Omental fat pad (tissue), 4 donors: ENCODE results near the gene ATG12. TPM values are rescaled to one million over a fixed set of nuclear protein-coding genes. Genes with fewer than 3 reads are reported as not detected.
"Not testable (repeated sequence)": the region's sequence is repeated elsewhere in the genome, so short reads cannot be mapped to it uniquely, and the experiment has no call there.

Experiments
- ATAC-seq: fragments of 150-250 bp; one replicate; pipeline ENCODE4 v1.9.1; 2016; ENCODE audit warnings: mild to moderate bottlenecking, moderate library complexity; ENCODE audit not compliant: low FRiP score
- DNase-seq: peaks from one replicate; pipeline ENCODE4 v3.0.0-alpha.2; 2019; ENCODE audit warnings: low spot score
- total RNA-seq, 4 donors: library from RNA; depleted of rRNA; stranded (reverse); fragments of >200 nt; gene quantifications; one replicate each; pipeline ENCODE4 v1.1.0, GENCODE V29; 2016
- TF ChIP-seq, protein P1 (sequence below), 3 donors: fragments of 450-650 bp; IDR thresholded peaks; one replicate each; pipeline ENCODE4 v1.5.1; 2016 to 2017; ENCODE audit warnings: antibody characterized with exemption in 3 of 3, mild to moderate bottlenecking in 3 of 3, moderate library complexity in 2 of 3

ATG12 gene
- 10 to 100 TPM; 40.6 to 58.8 (median 51.4) TPM for total RNA-seq

DNA sequence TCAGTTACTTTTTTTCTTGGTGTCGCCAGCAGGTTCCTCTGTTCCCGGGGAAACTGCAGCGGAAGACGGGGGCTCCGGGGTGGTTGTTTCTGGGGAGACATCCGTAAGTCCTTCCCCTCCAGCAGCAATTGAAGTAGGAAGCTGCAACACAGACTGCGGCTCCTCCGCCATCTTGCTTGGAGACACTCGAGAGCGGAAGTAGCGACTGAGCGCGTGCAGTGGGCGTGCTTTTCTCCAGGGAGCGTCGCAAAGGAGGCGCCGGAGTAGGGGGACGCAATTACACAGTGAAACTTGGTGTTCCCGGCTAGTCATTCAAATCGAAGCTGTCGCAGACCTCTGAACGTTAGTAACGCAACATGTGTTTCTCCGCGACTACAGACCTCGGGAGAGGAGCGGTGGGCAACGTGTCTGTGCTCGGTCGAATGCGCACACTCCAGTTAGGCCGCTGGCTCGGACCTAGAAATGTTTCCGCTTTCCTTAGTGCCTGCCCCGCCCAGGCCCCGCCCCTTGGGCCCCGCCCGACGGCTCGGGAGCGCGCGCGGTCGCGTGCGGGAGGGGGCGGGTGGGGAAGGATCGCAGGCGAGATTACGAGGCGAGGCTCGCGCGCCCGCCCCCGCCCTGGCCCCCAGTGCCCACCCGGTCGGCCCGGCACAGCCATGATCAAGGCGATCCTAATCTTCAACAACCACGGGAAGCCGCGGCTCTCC lies at the start of gene ATG12, which contains the start of gene AP3S1:
Gene ATG12 (minus strand): TSS at position 184 of the 707 bp plus-strand sequence. CDS start 13 bp downstream, at position 171.
Gene AP3S1 (plus strand): TSS at position 554 of the 707 bp plus-strand sequence. CDS start 103 bp downstream, at position 657.
- TF ChIP-seq, protein P1, sequence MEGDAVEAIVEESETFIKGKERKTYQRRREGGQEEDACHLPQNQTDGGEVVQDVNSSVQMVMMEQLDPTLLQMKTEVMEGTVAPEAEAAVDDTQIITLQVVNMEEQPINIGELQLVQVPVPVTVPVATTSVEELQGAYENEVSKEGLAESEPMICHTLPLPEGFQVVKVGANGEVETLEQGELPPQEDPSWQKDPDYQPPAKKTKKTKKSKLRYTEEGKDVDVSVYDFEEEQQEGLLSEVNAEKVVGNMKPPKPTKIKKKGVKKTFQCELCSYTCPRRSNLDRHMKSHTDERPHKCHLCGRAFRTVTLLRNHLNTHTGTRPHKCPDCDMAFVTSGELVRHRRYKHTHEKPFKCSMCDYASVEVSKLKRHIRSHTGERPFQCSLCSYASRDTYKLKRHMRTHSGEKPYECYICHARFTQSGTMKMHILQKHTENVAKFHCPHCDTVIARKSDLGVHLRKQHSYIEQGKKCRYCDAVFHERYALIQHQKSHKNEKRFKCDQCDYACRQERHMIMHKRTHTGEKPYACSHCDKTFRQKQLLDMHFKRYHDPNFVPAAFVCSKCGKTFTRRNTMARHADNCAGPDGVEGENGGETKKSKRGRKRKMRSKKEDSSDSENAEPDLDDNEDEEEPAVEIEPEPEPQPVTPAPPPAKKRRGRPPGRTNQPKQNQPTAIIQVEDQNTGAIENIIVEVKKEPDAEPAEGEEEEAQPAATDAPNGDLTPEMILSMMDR (IDR thresholded peaks at IDR 0.05): no peak
- DNase-seq (peak; percentile 69), ATAC-seq (peak; percentile 98)

DNA sequence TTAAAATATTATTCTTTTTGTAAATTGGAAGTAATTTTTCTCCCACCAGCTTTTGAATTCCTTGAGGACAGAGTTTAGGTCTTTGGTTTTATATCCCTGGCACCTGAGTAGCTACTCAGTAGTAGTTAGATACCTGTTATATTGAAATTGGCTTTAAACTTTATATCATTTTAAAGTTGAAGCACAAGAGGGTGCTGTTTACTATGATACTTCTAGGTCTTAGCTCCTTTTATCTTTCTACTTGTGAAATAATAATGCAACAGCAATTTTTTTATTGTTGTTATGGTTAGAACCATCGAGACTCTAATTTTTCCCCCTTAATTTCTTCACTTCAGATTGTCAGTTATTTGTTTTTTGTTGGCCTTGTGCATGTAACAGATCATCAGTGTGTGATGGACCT lies 46.7 kb upstream of the ATG12 start:
- DNase-seq: no peak
- peak; percentile 44 for ATAC-seq
- TF ChIP-seq, protein P1 (IDR thresholded peaks at IDR 0.05): no peak

DNA sequence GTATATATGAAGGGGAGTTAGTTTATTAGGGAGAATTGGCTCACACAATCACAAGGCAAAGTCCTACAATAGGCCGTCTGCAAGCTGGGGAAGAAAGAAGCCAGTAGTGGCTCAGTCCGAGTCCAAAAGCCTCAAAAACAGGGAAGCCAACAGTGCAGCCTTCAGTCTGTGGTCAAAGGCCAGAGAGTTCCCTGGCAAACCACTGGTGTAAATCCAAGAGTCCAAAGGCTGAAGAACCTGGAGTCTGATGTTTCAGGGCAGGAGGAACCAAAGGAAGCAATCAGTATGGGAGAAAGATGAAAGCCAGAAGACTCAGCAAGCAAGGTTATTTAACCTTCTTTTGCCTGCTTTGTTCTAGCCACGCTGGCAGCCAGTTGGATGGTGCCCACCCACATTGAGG lies 43.8 kb upstream of the ATG12 start:
- not testable (repeated sequence) for ATAC-seq, DNase-seq

DNA sequence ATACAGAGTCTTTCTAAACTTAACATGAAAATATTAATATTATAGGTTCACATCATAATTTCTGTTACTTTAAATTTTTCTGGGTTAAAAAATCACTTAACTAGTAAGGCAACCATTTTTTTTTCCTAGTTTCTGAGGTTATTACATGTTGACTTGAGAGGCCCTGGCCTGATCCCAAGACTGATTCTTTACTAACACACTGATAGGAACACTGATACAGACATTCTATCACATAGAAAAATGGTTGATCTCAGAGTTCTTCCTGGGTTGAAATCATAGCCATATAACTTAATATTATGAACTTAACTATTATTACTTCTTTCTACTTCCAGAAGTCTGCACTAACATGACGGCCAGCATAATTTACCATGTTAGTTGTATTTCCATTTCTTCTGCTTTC lies 43.3 kb upstream of the ATG12 start:
- TF ChIP-seq, protein P1 (IDR thresholded peaks at IDR 0.05): no peak
- ATAC-seq: no peak

DNA sequence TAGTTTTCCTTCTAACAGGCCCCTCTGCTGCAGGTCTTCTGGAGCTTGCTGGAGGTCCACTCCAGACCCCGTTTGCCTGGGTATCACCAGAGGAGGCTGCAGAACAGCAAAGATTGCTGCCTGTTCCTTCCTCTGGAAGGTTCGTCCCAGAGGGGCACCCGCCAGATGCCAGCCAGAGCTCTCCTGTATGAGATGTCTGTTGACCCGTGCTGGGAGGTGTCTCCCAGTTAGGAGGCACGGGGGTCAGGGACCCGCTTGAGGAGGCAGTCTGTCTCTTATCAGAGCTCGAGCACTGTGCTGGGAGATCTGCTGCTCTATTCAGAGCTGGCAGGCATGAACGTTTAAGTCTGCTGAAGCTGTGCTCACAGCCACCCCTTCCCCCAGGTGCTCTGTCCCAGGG lies 41.1 kb upstream of the ATG12 start:
- not testable (repeated sequence) for DNase-seq, ATAC-seq

More for the DNA sequence above, 43.3 kb upstream of the ATG12 start:
- DNase-seq: no peak

DNA sequence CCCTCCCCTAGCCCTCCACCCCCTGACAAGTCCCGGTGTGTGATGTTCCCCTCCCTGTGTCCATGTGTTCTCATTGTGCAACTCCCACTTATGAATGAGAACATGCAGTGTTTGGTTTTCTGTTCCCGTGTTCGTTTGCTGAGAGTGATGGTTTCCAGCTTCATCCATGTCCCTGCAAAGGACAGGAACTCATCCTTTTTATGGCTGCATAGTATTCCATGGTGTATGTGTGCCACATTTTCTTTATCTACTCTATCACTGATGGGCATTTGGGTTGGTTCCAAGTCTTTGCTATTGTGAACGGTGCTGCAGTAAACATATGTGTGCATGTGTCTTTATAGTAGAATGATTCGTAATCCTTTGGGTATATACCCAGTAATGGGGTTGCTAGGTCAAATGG lies 36.0 kb upstream of the ATG12 start:
- ATAC-seq, DNase-seq: not testable (repeated sequence)

DNA sequence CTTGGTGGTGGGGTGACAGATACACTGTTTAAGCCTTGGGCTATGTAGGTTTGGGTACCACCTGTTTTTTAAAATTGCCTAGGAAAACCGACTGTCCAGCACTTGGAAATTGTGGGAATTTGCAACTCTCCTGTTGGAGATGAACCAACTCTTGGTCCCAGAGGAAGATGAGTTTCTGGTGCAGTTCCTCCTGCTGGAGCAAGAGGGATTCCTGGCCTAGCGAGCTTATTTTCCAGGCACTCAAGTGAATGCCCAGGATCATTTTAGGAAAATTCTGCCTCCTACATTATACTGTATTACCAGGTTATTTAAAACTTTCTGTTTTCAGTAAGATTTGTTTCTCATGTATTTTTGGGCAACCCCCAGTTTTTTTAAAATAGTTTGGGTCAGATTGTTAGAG lies 34.1 kb upstream of the ATG12 start:
- ATAC-seq (no peak), DNase-seq (no peak)
- TF ChIP-seq, protein P1 (IDR thresholded peaks at IDR 0.05): no peak

DNA sequence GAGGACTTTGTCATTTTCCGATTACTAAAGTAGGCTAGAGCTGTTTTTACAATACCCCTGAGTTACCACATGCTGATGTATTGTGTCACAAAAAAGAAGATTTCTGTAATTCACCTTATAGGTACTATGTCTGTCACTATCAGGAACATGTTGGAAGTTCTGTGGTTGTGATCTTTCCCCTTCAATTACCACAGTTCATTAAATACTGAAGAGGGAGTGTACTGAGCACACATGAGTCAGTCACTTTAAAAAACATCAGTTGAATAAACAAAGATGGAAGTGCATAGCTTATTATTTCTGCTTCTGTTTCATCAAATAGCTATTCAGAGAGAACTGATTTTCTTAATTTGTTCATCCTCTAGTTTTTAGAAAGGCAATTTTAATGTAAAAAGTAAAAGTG lies 32.0 kb upstream of the ATG12 start:
- DNase-seq (no peak), ATAC-seq (no peak)
- TF ChIP-seq, protein P1 (IDR thresholded peaks at IDR 0.05): no peak
